SW 1271 (cell line): Measurements from ENCODE around the gene CCDC146.
A peak's percentile ranks its signal among the peaks of the same experiment; 100 is the strongest.
"Not testable (repeated sequence)": the region's sequence is repeated elsewhere in the genome, so short reads cannot be mapped to it uniquely, and the experiment has no call there.

Source experiments
- DNase-seq, 2 experiments: peaks; one replicate each; lab custom pipeline; 2025; lab: John Stamatoyannopoulos, UW

Gene CCDC146

GRCh38 chr7:77121860-77122681 lies at the start of gene CCDC146:
Gene CCDC146, plus strand, starts transcription at chr7:77122615. Its CDS starts 45,054 bp downstream, at chr7:77167669.
- DNase-seq: peak; percentile 97 to 99

- DNase-seq: not testable (repeated sequence)
Observed at GRCh38 chr7:77074786-77075396, 47.5 kb upstream of the CCDC146 start.

GRCh38 chr7:77077060-77077459 lies 45.4 kb upstream of the CCDC146 start:
- not testable (repeated sequence) for DNase-seq

GRCh38 chr7:77079112-77079511 lies 43.3 kb upstream of the CCDC146 start:
- DNase-seq: not testable (repeated sequence)

- DNase-seq: not testable (repeated sequence)
Observed at GRCh38 chr7:77079624-77080023, 42.8 kb upstream of the CCDC146 start.

GRCh38 chr7:77080236-77080635 lies 42.2 kb upstream of the CCDC146 start:
- DNase-seq: not testable (repeated sequence)

GRCh38 chr7:77082192-77082591 lies 40.2 kb upstream of the CCDC146 start:
- not testable (repeated sequence) for DNase-seq

GRCh38 chr7:77092301-77092700 lies 30.1 kb upstream of the CCDC146 start:
- not testable (repeated sequence) for DNase-seq

- DNase-seq: not testable (repeated sequence)
Observed at GRCh38 chr7:77100501-77100900, 21.9 kb upstream of the CCDC146 start.

- DNase-seq: not testable (repeated sequence)
Observed at GRCh38 chr7:77101187-77101586, 21.2 kb upstream of the CCDC146 start.

- not testable (repeated sequence) for DNase-seq
Observed at GRCh38 chr7:77102671-77103070, 19.7 kb upstream of the CCDC146 start.

GRCh38 chr7:77105904-77106303 lies 16.5 kb upstream of the CCDC146 start:
- not testable (repeated sequence) for DNase-seq

- DNase-seq: not testable (repeated sequence)
Observed at GRCh38 chr7:77107659-77108058, 14.8 kb upstream of the CCDC146 start.

- not testable (repeated sequence) for DNase-seq
Observed at GRCh38 chr7:77108362-77108761, 14.1 kb upstream of the CCDC146 start.

- peak in 1 of 2 experiments; percentile 9 for DNase-seq
Observed at GRCh38 chr7:77112719-77113306, 9.6 kb upstream of the CCDC146 start.

GRCh38 chr7:77125486-77125885 lies 3.1 kb downstream of the CCDC146 start:
- DNase-seq: peak in 1 of 2 experiments; percentile 7

GRCh38 chr7:77127009-77127408 lies 4.6 kb downstream of the CCDC146 start:
- not testable (repeated sequence) for DNase-seq

GRCh38 chr7:77128582-77129410 lies 6.4 kb downstream of the CCDC146 start:
- not testable (repeated sequence) for DNase-seq

- DNase-seq: not testable (repeated sequence)
Observed at GRCh38 chr7:77131781-77132180, 9.4 kb downstream of the CCDC146 start.

- DNase-seq: not testable (repeated sequence)
Observed at GRCh38 chr7:77138668-77139067, 16.3 kb downstream of the CCDC146 start.

- DNase-seq: not testable (repeated sequence)
Observed at GRCh38 chr7:77140291-77140690, 17.9 kb downstream of the CCDC146 start.

- not testable (repeated sequence) for DNase-seq
Observed at GRCh38 chr7:77152232-77152631, 29.8 kb downstream of the CCDC146 start.
